HG02610 (cell line): ENCODE measurements around the gene CCDC24.

Experiments used
- ATAC-seq: cut with Tn5 transposase; IDR thresholded peaks from one replicate; pipeline ENCODE4 v1.9.1; 2021; ENCODE audit warnings: mild to moderate bottlenecking, moderate library complexity; ENCODE audit not compliant: unreplicated experiment

The CCDC24 gene

GRCh38 chr1:43991476-43992231, at the start of gene CCDC24:
Gene CCDC24, plus strand, starts transcription at chr1:43991599. Its CDS starts 280 bp downstream, at chr1:43991879.
- peak; percentile 71 for ATAC-seq

- no peak for ATAC-seq
Measured at GRCh38 chr1:43942411-43942810, 49.0 kb upstream of the CCDC24 start.

GRCh38 chr1:43944860-43945259, 46.5 kb upstream of the CCDC24 start:
- ATAC-seq: no peak

GRCh38 chr1:43945674-43946235, 45.6 kb upstream of the CCDC24 start:
- no peak for ATAC-seq

- ATAC-seq: peak; percentile 94
Measured at GRCh38 chr1:43946236-43947060, 45.0 kb upstream of the CCDC24 start, which contains the start of gene IPO13. Gene IPO13, plus strand, starts transcription at chr1:43946950. Its CDS starts 651 bp downstream, at chr1:43947601.

GRCh38 chr1:43947061-43947873, 44.1 kb upstream of the CCDC24 start:
- no peak for ATAC-seq

- no peak for ATAC-seq
Measured at GRCh38 chr1:43947874-43948437, 43.4 kb upstream of the CCDC24 start.

GRCh38 chr1:43949678-43950077, 41.7 kb upstream of the CCDC24 start:
- no peak for ATAC-seq

- no peak for ATAC-seq
Measured at GRCh38 chr1:43951021-43951985, 40.1 kb upstream of the CCDC24 start.

- ATAC-seq: no peak
Measured at GRCh38 chr1:43952731-43953346, 38.6 kb upstream of the CCDC24 start.

- no peak for ATAC-seq
Measured at GRCh38 chr1:43953361-43953760, 38.0 kb upstream of the CCDC24 start.

GRCh38 chr1:43954036-43954435, 37.4 kb upstream of the CCDC24 start:
- no peak for ATAC-seq

- no peak for ATAC-seq
Measured at GRCh38 chr1:43956234-43956633, 35.2 kb upstream of the CCDC24 start.

- no peak for ATAC-seq
Measured at GRCh38 chr1:43957407-43958040, 33.9 kb upstream of the CCDC24 start.

GRCh38 chr1:43958351-43959255, 32.8 kb upstream of the CCDC24 start:
- ATAC-seq: no peak

GRCh38 chr1:43960798-43961197, 30.6 kb upstream of the CCDC24 start:
- ATAC-seq: no peak

GRCh38 chr1:43961692-43962091, 29.7 kb upstream of the CCDC24 start:
- ATAC-seq: no peak
